GM21528 (cell line): ENCODE results near the gene LRP5.

ENCODE experiments used
- ATAC-seq: cut with Tn5 transposase; IDR thresholded peaks from one replicate; pipeline ENCODE4 v1.9.1; 2021; ENCODE audit warnings: mild to moderate bottlenecking, moderate library complexity; ENCODE audit not compliant: unreplicated experiment, low FRiP score

Gene LRP5

GRCh38 chr11:68303982-68304780, 8.2 kb upstream of the LRP5 start:
- ATAC-seq, result no peak

- ATAC-seq, result no peak
Observed at GRCh38 chr11:68306636-68307035, 5.8 kb upstream of the LRP5 start.

GRCh38 chr11:68308068-68308467, 4.3 kb upstream of the LRP5 start:
- no peak for ATAC-seq

GRCh38 chr11:68309621-68310185, 2.7 kb upstream of the LRP5 start:
- no peak for ATAC-seq

- ATAC-seq, result no peak
Observed at GRCh38 chr11:68311160-68312116, 953 bp upstream of the LRP5 start.

GRCh38 chr11:68312780-68313573, 586 bp downstream of the LRP5 start:
- no peak for ATAC-seq

GRCh38 chr11:68313574-68314202, 1.3 kb downstream of the LRP5 start:
- no peak for ATAC-seq

GRCh38 chr11:68314203-68315170, 2.1 kb downstream of the LRP5 start:
- no peak for ATAC-seq

GRCh38 chr11:68315171-68315920, 3.0 kb downstream of the LRP5 start:
- no peak for ATAC-seq

- ATAC-seq, result no peak
Observed at GRCh38 chr11:68317147-68317785, 4.9 kb downstream of the LRP5 start.

- no peak for ATAC-seq
Observed at GRCh38 chr11:68321293-68322051, 9.1 kb downstream of the LRP5 start.

- no peak for ATAC-seq
Observed at GRCh38 chr11:68322052-68322430, 9.7 kb downstream of the LRP5 start.

- no peak for ATAC-seq
Observed at GRCh38 chr11:68324241-68324640, 11.8 kb downstream of the LRP5 start.

GRCh38 chr11:68324695-68325094, 12.3 kb downstream of the LRP5 start:
- ATAC-seq, result no peak

GRCh38 chr11:68325183-68325906, 13.0 kb downstream of the LRP5 start:
- ATAC-seq, result no peak

GRCh38 chr11:68325907-68326220, 13.5 kb downstream of the LRP5 start:
- no peak for ATAC-seq
